HepG2 (cell line): ENCODE measurements around the gene ZNF557. TPM values are rescaled to one million over a fixed set of nuclear protein-coding genes. Genes with fewer than 3 reads are reported as not detected.

ENCODE experiments used
- ATAC-seq: fragments of 200-7000 bp; cut with Tn5 transposase; 3 replicates; pipeline ENCODE4 v1.9.1; 2020; ENCODE audit warnings: mild to moderate bottlenecking, moderate library complexity
- BruUV-seq: library from RNA; stranded (reverse); fragments of 400-500 nt; replicated peaks from 2 replicates; lab custom pipeline; 2021; lab: Mats Ljungman, UMichigan
- CTCF ChIA-PET: fragments of 300-600 bp; formaldehyde crosslinking; extraction: SDS; loops from one replicate; lab custom pipeline; 2021; ENCODE audit warnings: low total read pairs, inconsistent platforms, low intra/inter-chr PET ratio; lab: Yijun Ruan, JAX
- POLR2A ChIA-PET: fragments of 350-600 bp; sonication (Branson Sonifier 250); formaldehyde crosslinking; loops from one replicate; lab custom pipeline; 2020; ENCODE audit warnings: antibody characterized with exemption, inconsistent platforms; lab: Yijun Ruan, JAX
- DNase-seq: peaks from one replicate; pipeline ENCODE4 v3.0.0-alpha.2; 2015; ENCODE audit warnings: low spot score
- FAIRE-seq: peaks from 3 replicates; lab custom pipeline; 2011; peaks lifted over from hg19 to GRCh38; lab: Jason Lieb, UNC
- H2AFZ ChIP-seq: one replicate; pipeline ENCODE4 v1.6.1; 2011; ENCODE audit warnings: low read length, inconsistent platforms
- H3K27ac ChIP-seq: fragments of 300-600 bp; 3 replicates; pipeline ENCODE4 v1.8.0; 2011; ENCODE audit warnings: mixed run types, mild to moderate bottlenecking, mixed read lengths, low read length, inconsistent platforms; ENCODE audit not compliant: insufficient read depth; ENCODE audit errors: extremely low read length
- H3K27me3 ChIP-seq, 2 experiments: fragments of 200-600 bp in 1 of 2; 2 replicates in 1 of 2; 3 replicates in 1 of 2; pipeline versions ENCODE4 v1.6.0 to v1.8.0; 2011; ENCODE audit warnings: low read length in 2 of 2, mild to moderate bottlenecking in 2 of 2, moderate library complexity in 2 of 2, inconsistent platforms in 1 of 2; ENCODE audit not compliant: insufficient read depth in 2 of 2, control insufficient read depth in 1 of 2
- H3K36me3 ChIP-seq, 2 experiments: fragments of 200-600 bp in 1 of 2; replicated peaks in 1 of 2; 2 replicates in 1 of 2; 3 replicates in 1 of 2; pipeline versions ENCODE4 v1.5.1 to v1.8.0; 2011; ENCODE audit warnings: low read length in 2 of 2, inconsistent platforms in 1 of 2; ENCODE audit not compliant: insufficient read depth in 2 of 2, control insufficient read depth in 1 of 2
- H3K4me1 ChIP-seq: 2 replicates; pipeline ENCODE4 v1.5.1; 2012; ENCODE audit warnings: low read length, inconsistent platforms; ENCODE audit not compliant: insufficient read depth
- H3K4me2 ChIP-seq: 2 replicates; pipeline ENCODE4 v1.6.0; 2011; ENCODE audit warnings: low read depth, low read length, inconsistent platforms
- H3K4me3 ChIP-seq, 3 experiments: fragments of 200-600 bp in 1 of 3; sonication (generic), shearing (Covaris generic) in 1 of 3; replicated peaks in 1 of 3; 2 replicates each; pipeline ENCODE4 v1.5.1; 2011 to 2016; ENCODE audit warnings: low read length in 3 of 3, inconsistent platforms in 2 of 3, low read depth in 2 of 3, mild to moderate bottlenecking in 2 of 3, control low read depth in 1 of 3, mixed read lengths in 1 of 3; ENCODE audit not compliant: insufficient read depth in 1 of 3
- H3K79me2 ChIP-seq: one replicate; pipeline ENCODE4 v1.6.1; 2011; ENCODE audit warnings: low read length, inconsistent platforms; ENCODE audit not compliant: insufficient read depth
- H3K9ac ChIP-seq: 2 replicates; pipeline ENCODE4 v1.6.0; 2011; ENCODE audit warnings: mild to moderate bottlenecking, low read depth, low read length, inconsistent platforms; ENCODE audit not compliant: insufficient read depth
- H3K9me3 ChIP-seq: 2 replicates; pipeline ENCODE4 v1.5.1; 2012; ENCODE audit warnings: mild to moderate bottlenecking, low read length
- H4K20me1 ChIP-seq: 2 replicates; pipeline ENCODE4 v1.6.0; 2011; ENCODE audit warnings: inconsistent platforms, mild to moderate bottlenecking, low read length, moderate library complexity; ENCODE audit not compliant: insufficient read depth
- CBX1 ChIP-seq: IDR thresholded peaks from one replicate; pipeline ENCODE4 v1.6.1; 2016; ENCODE audit warnings: antibody characterized with exemption, low read depth
- DNMT1 ChIP-seq: sonication (generic); formaldehyde crosslinking; IDR thresholded peaks from 2 replicates; pipeline ENCODE4 v1.5.1; 2020; ENCODE audit warnings: mild to moderate bottlenecking, missing genetic modification reagents
- EHMT2 ChIP-seq: fragments of 200-600 bp; sonication (generic); IDR thresholded peaks from 2 replicates; pipeline ENCODE4 v1.7.0; 2017; ENCODE audit warnings: antibody characterized with exemption, low read depth, low read length, borderline replicate concordance
- RXRA ChIP-seq: sonication (generic); formaldehyde crosslinking; IDR thresholded peaks from 2 replicates; pipeline ENCODE4 v1.5.1; 2020; ENCODE audit warnings: missing genetic modification reagents
- ZC3H13 ChIP-seq: sonication (generic); formaldehyde crosslinking; IDR thresholded peaks from 2 replicates; pipeline ENCODE4 v1.8.1; 2023; ENCODE audit warnings: mild to moderate bottlenecking, missing genetic modification reagents, moderate library complexity
- ZFP36L1 ChIP-seq: sonication (generic); formaldehyde crosslinking; IDR thresholded peaks from 2 replicates; pipeline ENCODE4 v1.8.0; 2022; ENCODE audit warnings: mild to moderate bottlenecking, missing genetic modification reagents, moderate library complexity
- ZNF296 ChIP-seq: sonication (generic); formaldehyde crosslinking; conservative IDR thresholded peaks from 2 replicates; pipeline ENCODE4 v1.5.0; 2020; ENCODE audit warnings: mild to moderate bottlenecking, missing genetic modification reagents
- ZNF430 ChIP-seq: sonication (generic); formaldehyde crosslinking; IDR thresholded peaks from 2 replicates; pipeline ENCODE4 v1.9.0; 2021; ENCODE audit warnings: mild to moderate bottlenecking, missing genetic modification reagents
- ZNF569 ChIP-seq: sonication (generic); formaldehyde crosslinking; IDR thresholded peaks from 2 replicates; pipeline ENCODE4 v1.5.0; 2020; ENCODE audit warnings: mild to moderate bottlenecking, missing genetic modification reagents, moderate library complexity, borderline replicate concordance
- ZNF75D ChIP-seq: sonication (generic); formaldehyde crosslinking; IDR thresholded peaks from 2 replicates; pipeline ENCODE4 v1.8.1; 2023; ENCODE audit warnings: missing genetic modification reagents, mild to moderate bottlenecking, borderline replicate concordance
- ZSCAN21 ChIP-seq: sonication (generic); formaldehyde crosslinking; IDR thresholded peaks from 2 replicates; pipeline ENCODE4 v1.8.0; 2022; ENCODE audit warnings: mild to moderate bottlenecking, missing genetic modification reagents, moderate library complexity, borderline replicate concordance
- ZSCAN25 ChIP-seq: sonication (generic); formaldehyde crosslinking; IDR thresholded peaks from 2 replicates; pipeline ENCODE4 v1.8.0; 2022; ENCODE audit warnings: mild to moderate bottlenecking, missing genetic modification reagents
- WGBS: methylation state at CpG from one replicate; pipeline ENCODE4 v1.1.6; 2017; ENCODE audit warnings: low lambda C conversion rate; 5-methylcytosine and 5-hydroxymethylcytosine counted together
- in situ Hi-C: cut with HindIII; loops from 2 replicates; pipeline ENCODE4 v1.10.0; 2017; ENCODE audit warnings: low pct_unique_long_range_greater_than_20kb; ENCODE audit not compliant: extremely low pct_ligation_motif_present
- intact Hi-C: fragments of 100-400 bp; cut with micrococcal nuclease; formaldehyde crosslinking; loops from one replicate; pipeline ENCODE4 v1.10.0; 2022; ENCODE audit not compliant: unreplicated experiment
- polyA plus RNA-seq, 8 experiments: library from polyadenylated mRNA; depleted of rRNA in 3 of 8; stranded (reverse) in 7 of 8; unstranded in 1 of 8; fragments of >200 nt; fragmentation: Illumina TruSeq in 4 of 8; extraction: Trizol in 4 of 8; gene quantifications; 2 replicates each; pipeline versions ENCODE4 v1.2.1 to v1.2.3, GENCODE V29; 2011 to 2016; ENCODE audit warnings: low read depth in 4 of 8, missing spikeins in 1 of 8, mixed read lengths in 1 of 8; ENCODE audit not compliant: insufficient read depth in 1 of 8
- total RNA-seq, 5 experiments: library from RNA; depleted of rRNA; stranded (reverse); fragments of >200 nt; fragmentation: Illumina TruSeq; extraction: Trizol; gene quantifications; 2 replicates each; pipeline ENCODE4 v1.2.3, GENCODE V29; 2016; ENCODE audit warnings: low read depth in 1 of 5
- TF ChIP-seq, protein P1 (sequence below): sonication (generic); formaldehyde crosslinking; IDR thresholded peaks from 2 replicates; pipeline ENCODE4 v1.4.0; 2020; ENCODE audit warnings: missing genetic modification reagents
- TF ChIP-seq, protein P2 (sequence below): sonication (generic); formaldehyde crosslinking; IDR thresholded peaks from 2 replicates; pipeline ENCODE4 v1.4.0; 2020; ENCODE audit warnings: missing genetic modification reagents
- TF ChIP-seq, protein P3 (sequence below): sonication (generic); formaldehyde crosslinking; IDR thresholded peaks from 2 replicates; pipeline ENCODE4 v1.5.0; 2020; ENCODE audit warnings: mild to moderate bottlenecking, missing genetic modification reagents, moderate library complexity

The ZNF557 gene
- total and polyA plus RNA-seq, 2 of the 13 experiments (the other 11 are each of a cell fraction or from before 2014, with no cell fraction given), result 2.1 to 7.8 TPM

DNA sequence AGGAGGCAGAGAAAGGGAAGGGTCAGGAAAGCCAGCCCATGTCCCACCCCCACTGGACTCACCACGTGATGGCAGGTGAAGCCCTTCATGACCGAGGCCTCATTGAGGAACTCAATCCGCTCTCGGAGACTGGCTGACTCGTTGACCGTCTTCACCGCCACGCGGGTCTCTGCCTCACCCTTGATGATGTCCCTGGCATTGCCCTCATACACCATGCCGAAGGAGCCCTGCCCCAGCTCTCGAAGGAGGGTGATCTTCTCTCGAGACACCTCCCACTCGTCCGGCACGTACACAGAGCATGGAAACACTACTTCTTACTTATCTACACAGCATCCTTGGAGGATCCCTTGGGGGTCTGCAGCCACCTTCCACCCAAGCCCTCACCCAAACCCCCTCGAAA, 55.7 kb downstream of the ZNF557 start:
- Histone ChIP-seq H3K9ac (no peak overlapping the region), H4K20me1 (no peaks in the 10 kb centered on the region), H3K9me3 (peaks cover 17% of the 10 kb centered on the region; the same call in 1 of the 2 replicates), H2AFZ (no peak overlapping the region), H3K4me1 (no peaks in the 10 kb centered on the region), H3K27ac (no peak overlapping the region), H3K36me3 (peaks cover 33 to 65% of the 10 kb centered on the region in 2 experiments), H3K79me2 (no peaks in the 10 kb centered on the region)
- ChIA-PET CTCF (no interaction called here), POLR2A (no interaction called here)
- DNase-seq (no peak), FAIRE-seq (no peak), ATAC-seq (no peak)
- WGBS, result 99% methylated on average over 10 of the region's 16 CpGs
- intact Hi-C loops, result no loop called here
- no TSS peak for BruUV-seq
- in situ Hi-C loops, result no loop called here
- TF ChIP-seq, protein P1, sequence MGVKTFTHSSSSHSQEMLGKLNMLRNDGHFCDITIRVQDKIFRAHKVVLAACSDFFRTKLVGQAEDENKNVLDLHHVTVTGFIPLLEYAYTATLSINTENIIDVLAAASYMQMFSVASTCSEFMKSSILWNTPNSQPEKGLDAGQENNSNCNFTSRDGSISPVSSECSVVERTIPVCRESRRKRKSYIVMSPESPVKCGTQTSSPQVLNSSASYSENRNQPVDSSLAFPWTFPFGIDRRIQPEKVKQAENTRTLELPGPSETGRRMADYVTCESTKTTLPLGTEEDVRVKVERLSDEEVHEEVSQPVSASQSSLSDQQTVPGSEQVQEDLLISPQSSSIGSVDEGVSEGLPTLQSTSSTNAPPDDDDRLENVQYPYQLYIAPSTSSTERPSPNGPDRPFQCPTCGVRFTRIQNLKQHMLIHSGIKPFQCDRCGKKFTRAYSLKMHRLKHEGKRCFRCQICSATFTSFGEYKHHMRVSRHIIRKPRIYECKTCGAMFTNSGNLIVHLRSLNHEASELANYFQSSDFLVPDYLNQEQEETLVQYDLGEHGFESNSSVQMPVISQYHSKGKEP (CRISPR knock-in tag), result no peak
- TF ChIP-seq ZNF75D (CRISPR knock-in tag) (no peak), CBX1 (no peak), ZNF296 (CRISPR knock-in tag) (no peak), RXRA (CRISPR knock-in tag) (no peak), ZFP36L1 (CRISPR knock-in tag) (no peak), ZSCAN25 (CRISPR knock-in tag) (no peak), ZSCAN21 (CRISPR knock-in tag) (no peak), ZNF430 (CRISPR knock-in tag) (no peak), ZC3H13 (no peak), DNMT1 (CRISPR knock-in tag) (no peak), EHMT2 (no peak), ZNF569 (CRISPR knock-in tag) (no peak)
- TF ChIP-seq, protein P2, sequence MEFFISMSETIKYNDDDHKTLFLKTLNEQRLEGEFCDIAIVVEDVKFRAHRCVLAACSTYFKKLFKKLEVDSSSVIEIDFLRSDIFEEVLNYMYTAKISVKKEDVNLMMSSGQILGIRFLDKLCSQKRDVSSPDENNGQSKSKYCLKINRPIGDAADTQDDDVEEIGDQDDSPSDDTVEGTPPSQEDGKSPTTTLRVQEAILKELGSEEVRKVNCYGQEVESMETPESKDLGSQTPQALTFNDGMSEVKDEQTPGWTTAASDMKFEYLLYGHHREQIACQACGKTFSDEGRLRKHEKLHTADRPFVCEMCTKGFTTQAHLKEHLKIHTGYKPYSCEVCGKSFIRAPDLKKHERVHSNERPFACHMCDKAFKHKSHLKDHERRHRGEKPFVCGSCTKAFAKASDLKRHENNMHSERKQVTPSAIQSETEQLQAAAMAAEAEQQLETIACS (CRISPR knock-in tag), result no peak
- TF ChIP-seq, protein P3, sequence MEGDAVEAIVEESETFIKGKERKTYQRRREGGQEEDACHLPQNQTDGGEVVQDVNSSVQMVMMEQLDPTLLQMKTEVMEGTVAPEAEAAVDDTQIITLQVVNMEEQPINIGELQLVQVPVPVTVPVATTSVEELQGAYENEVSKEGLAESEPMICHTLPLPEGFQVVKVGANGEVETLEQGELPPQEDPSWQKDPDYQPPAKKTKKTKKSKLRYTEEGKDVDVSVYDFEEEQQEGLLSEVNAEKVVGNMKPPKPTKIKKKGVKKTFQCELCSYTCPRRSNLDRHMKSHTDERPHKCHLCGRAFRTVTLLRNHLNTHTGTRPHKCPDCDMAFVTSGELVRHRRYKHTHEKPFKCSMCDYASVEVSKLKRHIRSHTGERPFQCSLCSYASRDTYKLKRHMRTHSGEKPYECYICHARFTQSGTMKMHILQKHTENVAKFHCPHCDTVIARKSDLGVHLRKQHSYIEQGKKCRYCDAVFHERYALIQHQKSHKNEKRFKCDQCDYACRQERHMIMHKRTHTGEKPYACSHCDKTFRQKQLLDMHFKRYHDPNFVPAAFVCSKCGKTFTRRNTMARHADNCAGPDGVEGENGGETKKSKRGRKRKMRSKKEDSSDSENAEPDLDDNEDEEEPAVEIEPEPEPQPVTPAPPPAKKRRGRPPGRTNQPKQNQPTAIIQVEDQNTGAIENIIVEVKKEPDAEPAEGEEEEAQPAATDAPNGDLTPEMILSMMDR (CRISPR knock-in tag), result no peak
- TF ChIP-seq, all 625 proteins: peak for 0
- Histone ChIP-seq H3K27me3 (no peaks in the 10 kb centered on the region; a peak in 1 of 5 replicates), H3K4me2 (no peak overlapping the region), H3K4me3 (no peak overlapping the region)
